Measurements from ENCODE around the gene DBX1.
A peak's percentile ranks its signal among the peaks of the same experiment; 100 is the strongest.

The DBX1 gene

DNA sequence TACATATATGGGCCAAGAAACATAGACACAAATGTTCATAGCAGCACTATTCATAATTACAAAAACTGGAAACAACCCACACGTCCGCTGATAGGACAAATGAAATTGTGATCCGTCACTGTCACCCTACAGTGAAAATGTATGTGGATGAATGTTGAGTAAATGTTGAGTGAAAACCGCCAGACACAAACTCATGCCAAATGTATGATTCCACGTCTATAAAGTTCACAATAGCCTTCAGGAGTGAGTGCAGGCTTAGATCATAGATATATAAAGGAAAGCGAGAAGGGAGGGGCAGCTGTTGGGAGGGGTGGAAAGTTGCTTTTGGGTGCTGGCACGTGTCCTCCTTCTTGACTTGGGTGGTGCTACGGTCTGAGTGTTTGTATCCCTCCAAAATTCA is 33.6 kb downstream of the DBX1 start:
- H3K27me3 ChIP-seq (ENCODE audit: insufficient read depth, poor library complexity, severe bottlenecking) = no peaks in the 10 kb centered on the region
- no peak overlapping the region for H3K4me3 ChIP-seq (ENCODE audit: severe bottlenecking)
- H3K27ac ChIP-seq (ENCODE audit: poor library complexity, severe bottlenecking) = no peak overlapping the region
- H3K9me3 ChIP-seq (ENCODE audit: severe bottlenecking) = no peaks in the 10 kb centered on the region
- DNase-seq (ENCODE audit: low spot score) = no peak
- H3K4me1 ChIP-seq (ENCODE audit: insufficient read depth, poor library complexity, severe bottlenecking) = no peaks in the 10 kb centered on the region
- TF ChIP-seq, protein P1, sequence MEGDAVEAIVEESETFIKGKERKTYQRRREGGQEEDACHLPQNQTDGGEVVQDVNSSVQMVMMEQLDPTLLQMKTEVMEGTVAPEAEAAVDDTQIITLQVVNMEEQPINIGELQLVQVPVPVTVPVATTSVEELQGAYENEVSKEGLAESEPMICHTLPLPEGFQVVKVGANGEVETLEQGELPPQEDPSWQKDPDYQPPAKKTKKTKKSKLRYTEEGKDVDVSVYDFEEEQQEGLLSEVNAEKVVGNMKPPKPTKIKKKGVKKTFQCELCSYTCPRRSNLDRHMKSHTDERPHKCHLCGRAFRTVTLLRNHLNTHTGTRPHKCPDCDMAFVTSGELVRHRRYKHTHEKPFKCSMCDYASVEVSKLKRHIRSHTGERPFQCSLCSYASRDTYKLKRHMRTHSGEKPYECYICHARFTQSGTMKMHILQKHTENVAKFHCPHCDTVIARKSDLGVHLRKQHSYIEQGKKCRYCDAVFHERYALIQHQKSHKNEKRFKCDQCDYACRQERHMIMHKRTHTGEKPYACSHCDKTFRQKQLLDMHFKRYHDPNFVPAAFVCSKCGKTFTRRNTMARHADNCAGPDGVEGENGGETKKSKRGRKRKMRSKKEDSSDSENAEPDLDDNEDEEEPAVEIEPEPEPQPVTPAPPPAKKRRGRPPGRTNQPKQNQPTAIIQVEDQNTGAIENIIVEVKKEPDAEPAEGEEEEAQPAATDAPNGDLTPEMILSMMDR (IDR thresholded peaks at IDR 0.05; ENCODE audit: poor library complexity, severe bottlenecking) = no peak
- H3K36me3 ChIP-seq (ENCODE audit: low read depth) = no peaks in the 10 kb centered on the region
- ATAC-seq (ENCODE audit: low read depth) = no peak

DNA sequence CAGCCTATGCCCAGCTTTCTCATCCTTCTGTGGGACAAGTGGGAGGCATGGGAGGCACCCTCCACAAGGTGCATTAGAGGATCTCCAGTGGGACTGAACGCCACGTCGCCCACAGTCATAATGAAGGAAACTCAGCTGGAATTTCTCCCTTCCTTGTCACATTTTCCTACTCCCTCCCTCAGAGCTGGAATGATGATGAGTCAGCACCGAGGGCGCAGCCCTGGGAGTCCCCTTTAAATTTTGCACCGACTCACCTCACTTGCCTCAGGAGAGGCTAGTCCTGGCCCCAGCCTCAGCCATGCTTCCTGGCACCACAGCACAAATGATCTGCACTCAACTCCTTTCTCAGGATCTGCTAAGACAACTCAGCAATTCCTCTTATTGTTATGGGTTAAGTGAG is 34.3 kb downstream of the DBX1 start:
- TF ChIP-seq, protein P1 (IDR thresholded peaks at IDR 0.05; ENCODE audit: poor library complexity, severe bottlenecking) = no peak
- Histone ChIP-seq H3K4me3 (ENCODE audit: severe bottlenecking) (no peak overlapping the region), H3K27ac (ENCODE audit: poor library complexity, severe bottlenecking) (no peak overlapping the region), H3K4me1 (ENCODE audit: insufficient read depth, poor library complexity, severe bottlenecking) (no peaks in the 10 kb centered on the region), H3K27me3 (ENCODE audit: insufficient read depth, poor library complexity, severe bottlenecking) (no peaks in the 10 kb centered on the region), H3K9me3 (ENCODE audit: severe bottlenecking) (no peaks in the 10 kb centered on the region), H3K36me3 (ENCODE audit: low read depth) (no peaks in the 10 kb centered on the region)
- DNase-seq (ENCODE audit: low spot score) (no peak), ATAC-seq (ENCODE audit: low read depth) (peak; percentile 67)

DNA sequence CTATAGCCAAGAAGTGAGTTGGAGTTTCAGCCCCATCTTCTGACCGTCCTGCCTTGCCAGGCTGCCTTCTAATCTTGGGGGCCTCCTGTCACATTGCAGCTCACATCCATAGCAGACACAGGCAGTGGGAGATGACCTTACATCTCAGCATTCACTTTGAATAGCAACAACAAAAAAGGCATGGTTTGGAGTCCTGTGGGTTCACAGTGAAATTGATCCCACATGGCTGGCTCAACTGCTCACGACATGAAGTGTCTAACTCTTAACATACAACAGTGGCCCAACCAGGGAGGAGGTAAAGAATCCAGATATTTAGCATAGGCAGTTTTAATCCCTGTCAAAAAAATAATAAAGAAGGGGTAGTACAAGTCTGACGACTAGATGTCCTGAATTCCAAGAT is 38.1 kb downstream of the DBX1 start:
- DNase-seq (ENCODE audit: low spot score) = no peak
- no peak overlapping the region for H3K4me3 ChIP-seq (ENCODE audit: severe bottlenecking)
- ATAC-seq (ENCODE audit: low read depth) = no peak
- H3K27me3 ChIP-seq (ENCODE audit: insufficient read depth, poor library complexity, severe bottlenecking) = no peaks in the 10 kb centered on the region
- H3K36me3 ChIP-seq (ENCODE audit: low read depth) = peaks cover 16% of the 10 kb centered on the region
- no peaks in the 10 kb centered on the region for H3K4me1 ChIP-seq (ENCODE audit: insufficient read depth, poor library complexity, severe bottlenecking)
- no peak overlapping the region for H3K27ac ChIP-seq (ENCODE audit: poor library complexity, severe bottlenecking)
- no peaks in the 10 kb centered on the region for H3K9me3 ChIP-seq (ENCODE audit: severe bottlenecking)
- TF ChIP-seq, protein P1 (IDR thresholded peaks at IDR 0.05; ENCODE audit: poor library complexity, severe bottlenecking) = no peak

DNA sequence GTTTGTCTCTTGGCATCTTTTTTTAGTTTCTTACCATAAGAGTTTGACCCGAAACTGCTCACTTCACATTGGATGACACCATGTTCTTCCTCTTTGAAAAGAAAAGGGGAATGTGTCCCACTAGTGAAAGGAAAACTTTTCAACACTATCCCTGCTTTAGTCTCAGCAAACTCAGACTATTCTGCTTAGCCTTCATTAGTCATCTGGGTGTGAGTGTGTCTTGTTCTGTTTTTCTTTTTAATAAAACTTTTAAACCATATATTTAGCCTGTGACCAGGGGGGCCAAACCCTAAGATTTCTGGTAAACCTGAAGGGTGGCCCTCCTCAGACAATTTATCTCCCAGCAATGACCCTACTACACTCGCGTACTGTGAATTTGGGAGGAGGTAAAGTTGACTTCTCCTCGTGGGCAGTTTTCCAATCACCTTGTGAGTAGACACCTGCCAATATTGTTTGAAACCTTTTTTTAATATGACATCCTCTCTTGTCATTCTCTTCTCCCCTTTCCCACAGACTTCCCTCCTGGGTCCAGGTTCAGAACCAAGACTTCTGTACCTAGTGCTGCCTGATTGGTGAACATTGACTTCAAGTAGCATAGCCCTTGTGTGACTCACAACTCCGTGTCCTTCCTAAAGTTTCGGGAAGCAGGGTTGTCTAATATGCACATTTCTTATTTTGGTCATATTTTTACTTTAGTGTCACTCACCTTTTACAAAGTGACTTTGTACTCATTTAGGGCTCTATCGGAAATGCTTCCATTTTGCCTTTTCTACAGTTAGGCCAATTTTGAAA is 39.9 kb downstream of the DBX1 start:
- no peaks in the 10 kb centered on the region for H3K27me3 ChIP-seq (ENCODE audit: insufficient read depth, poor library complexity, severe bottlenecking)
- TF ChIP-seq, protein P1 (IDR thresholded peaks at IDR 0.05; ENCODE audit: poor library complexity, severe bottlenecking) = no peak
- no peak overlapping the region for H3K4me3 ChIP-seq (ENCODE audit: severe bottlenecking)
- H3K9me3 ChIP-seq (ENCODE audit: severe bottlenecking) = no peaks in the 10 kb centered on the region
- DNase-seq (ENCODE audit: low spot score) (no peak), ATAC-seq (ENCODE audit: low read depth) (no peak)
- peaks cover 28% of the 10 kb centered on the region for H3K36me3 ChIP-seq (ENCODE audit: low read depth)
- H3K4me1 ChIP-seq (ENCODE audit: insufficient read depth, poor library complexity, severe bottlenecking) = no peaks in the 10 kb centered on the region
- no peak overlapping the region for H3K27ac ChIP-seq (ENCODE audit: poor library complexity, severe bottlenecking)

DNA sequence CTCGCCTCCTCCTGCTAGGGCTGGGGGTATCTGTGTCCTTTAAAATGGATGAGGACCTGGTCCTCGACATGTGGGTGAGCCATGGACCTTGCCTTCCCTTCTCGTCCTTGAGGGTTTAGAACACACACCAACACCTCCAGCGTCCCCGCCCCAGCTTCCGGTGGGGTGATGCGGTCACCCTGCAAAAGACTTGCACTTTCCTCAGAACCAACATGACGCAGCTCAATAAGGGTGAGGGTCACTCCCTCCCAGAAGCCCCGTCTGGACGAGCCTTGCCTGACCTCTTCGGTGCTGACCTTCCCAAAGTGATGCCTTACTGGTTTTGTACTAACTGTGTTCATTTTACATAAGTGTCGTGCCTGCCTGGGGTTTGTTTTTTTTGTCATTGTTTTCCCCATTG is 41.0 kb downstream of the DBX1 start:
- no peaks in the 10 kb centered on the region for H3K9me3 ChIP-seq (ENCODE audit: severe bottlenecking)
- TF ChIP-seq, protein P1 (IDR thresholded peaks at IDR 0.05; ENCODE audit: poor library complexity, severe bottlenecking) = no peak
- ATAC-seq (ENCODE audit: low read depth) (no peak), DNase-seq (ENCODE audit: low spot score) (no peak)
- peaks cover 35% of the 10 kb centered on the region for H3K36me3 ChIP-seq (ENCODE audit: low read depth)
- no peaks in the 10 kb centered on the region for H3K27me3 ChIP-seq (ENCODE audit: insufficient read depth, poor library complexity, severe bottlenecking)
- H3K4me3 ChIP-seq (ENCODE audit: severe bottlenecking) = no peak overlapping the region
- H3K4me1 ChIP-seq (ENCODE audit: insufficient read depth, poor library complexity, severe bottlenecking) = no peaks in the 10 kb centered on the region
- no peak overlapping the region for H3K27ac ChIP-seq (ENCODE audit: poor library complexity, severe bottlenecking)

Data from RWPE2 (cell line).